Measurements from ENCODE around the gene SAT2. TPM values are rescaled to one million over a fixed set of nuclear protein-coding genes. Genes with fewer than 3 reads are reported as not detected.

Gene SAT2
- total RNA-seq, 1 donor from 2014 or later: 89.1 TPM

DNA sequence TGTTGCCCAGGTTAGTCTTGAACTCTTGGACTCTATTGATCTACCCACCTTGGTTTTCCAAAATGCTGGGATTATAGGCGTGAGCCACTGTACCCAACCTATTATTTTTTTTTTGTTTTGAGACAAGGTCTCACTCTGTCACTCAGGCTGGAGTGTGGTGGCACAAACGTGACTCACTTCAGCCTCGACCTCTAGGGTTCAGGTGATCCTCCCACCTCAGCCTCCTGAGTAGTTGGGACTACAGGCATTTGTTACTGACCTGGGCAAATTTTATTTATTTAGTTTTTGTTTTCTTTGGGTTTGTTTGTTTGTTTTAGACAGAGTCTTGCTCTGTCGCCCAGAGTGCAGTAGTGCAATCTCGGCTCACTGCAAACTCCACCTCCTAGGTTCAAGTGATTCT lies 4.0 kb downstream of the SAT2 start:
- TF ChIP-seq, protein P1, sequence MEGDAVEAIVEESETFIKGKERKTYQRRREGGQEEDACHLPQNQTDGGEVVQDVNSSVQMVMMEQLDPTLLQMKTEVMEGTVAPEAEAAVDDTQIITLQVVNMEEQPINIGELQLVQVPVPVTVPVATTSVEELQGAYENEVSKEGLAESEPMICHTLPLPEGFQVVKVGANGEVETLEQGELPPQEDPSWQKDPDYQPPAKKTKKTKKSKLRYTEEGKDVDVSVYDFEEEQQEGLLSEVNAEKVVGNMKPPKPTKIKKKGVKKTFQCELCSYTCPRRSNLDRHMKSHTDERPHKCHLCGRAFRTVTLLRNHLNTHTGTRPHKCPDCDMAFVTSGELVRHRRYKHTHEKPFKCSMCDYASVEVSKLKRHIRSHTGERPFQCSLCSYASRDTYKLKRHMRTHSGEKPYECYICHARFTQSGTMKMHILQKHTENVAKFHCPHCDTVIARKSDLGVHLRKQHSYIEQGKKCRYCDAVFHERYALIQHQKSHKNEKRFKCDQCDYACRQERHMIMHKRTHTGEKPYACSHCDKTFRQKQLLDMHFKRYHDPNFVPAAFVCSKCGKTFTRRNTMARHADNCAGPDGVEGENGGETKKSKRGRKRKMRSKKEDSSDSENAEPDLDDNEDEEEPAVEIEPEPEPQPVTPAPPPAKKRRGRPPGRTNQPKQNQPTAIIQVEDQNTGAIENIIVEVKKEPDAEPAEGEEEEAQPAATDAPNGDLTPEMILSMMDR (conservative IDR thresholded peaks at IDR 0.05): no peak
- Mint-ChIP-seq H3K36me3 (ENCODE audit: low read depth) (peaks cover 3% of the 10 kb centered on the region), H3K4me3 (no peak overlapping the region), H3K27ac (ENCODE audit: unreplicated experiment) (no peak overlapping the region), H3K4me1 (peaks cover 18% of the 10 kb centered on the region), H3K27me3 (ENCODE audit: low read depth) (no peaks in the 10 kb centered on the region), H3K9me3 (no peaks in the 10 kb centered on the region)
- no peak for DNase-seq (ENCODE audit: low read depth, low spot score)

DNA sequence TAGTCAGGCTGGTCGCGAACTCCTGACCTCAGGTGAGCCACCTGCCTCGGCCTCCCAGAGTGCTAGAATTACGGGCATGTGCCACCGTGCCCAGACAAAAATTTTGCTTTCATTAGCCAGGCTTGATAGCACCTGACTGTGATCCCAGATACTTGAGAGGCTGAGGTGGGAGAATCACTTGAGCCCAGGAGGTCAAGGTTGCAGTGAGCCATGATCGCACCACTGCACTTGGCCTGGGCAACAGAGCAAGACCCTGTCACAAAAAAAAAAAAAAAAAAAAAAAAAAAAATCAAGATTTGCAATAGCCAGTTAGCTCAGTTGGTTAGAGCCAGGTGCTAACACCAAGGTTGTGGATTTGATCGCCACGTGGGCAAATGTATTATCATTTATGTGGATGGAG lies 6.8 kb downstream of the SAT2 start:
- H3K4me3 Mint-ChIP-seq: no peak overlapping the region
- no peaks in the 10 kb centered on the region for H3K9me3 Mint-ChIP-seq
- no peak overlapping the region for H3K27ac Mint-ChIP-seq (ENCODE audit: unreplicated experiment)
- DNase-seq (ENCODE audit: low read depth, low spot score): no peak
- H3K36me3 Mint-ChIP-seq (ENCODE audit: low read depth): no peaks in the 10 kb centered on the region
- no peaks in the 10 kb centered on the region for H3K27me3 Mint-ChIP-seq (ENCODE audit: low read depth)
- TF ChIP-seq, protein P1 (conservative IDR thresholded peaks at IDR 0.05): no peak
- H3K4me1 Mint-ChIP-seq: no peaks in the 10 kb centered on the region

DNA sequence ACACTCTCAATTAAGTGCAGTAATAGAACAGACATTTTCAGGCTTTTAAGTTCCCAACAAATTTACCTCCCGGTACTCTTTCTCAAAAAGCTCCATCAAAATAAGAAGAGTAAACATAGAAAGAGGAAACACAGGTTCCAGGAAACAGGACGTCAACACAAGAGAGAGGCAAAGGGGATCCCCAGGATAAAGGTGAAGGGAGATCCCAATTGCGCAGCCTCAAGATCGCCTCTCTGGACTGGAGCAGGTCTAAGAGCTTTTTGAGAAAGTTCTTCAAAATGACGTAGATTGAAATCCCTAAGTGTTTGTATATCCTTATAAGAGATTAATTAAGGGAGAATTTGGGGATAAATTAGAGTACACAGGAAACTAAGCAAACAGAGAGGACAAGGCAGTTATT lies 9.0 kb downstream of the SAT2 start:
- Mint-ChIP-seq H3K36me3 (ENCODE audit: low read depth) (no peaks in the 10 kb centered on the region), H3K4me1 (peaks cover 10% of the 10 kb centered on the region), H3K4me3 (peak overlapping the region; percentile 9), H3K27ac (ENCODE audit: unreplicated experiment) (no peak overlapping the region), H3K27me3 (ENCODE audit: low read depth) (peaks cover 2% of the 10 kb centered on the region), H3K9me3 (no peaks in the 10 kb centered on the region)
- TF ChIP-seq, protein P1 (conservative IDR thresholded peaks at IDR 0.05): no peak
- no peak for DNase-seq (ENCODE audit: low read depth, low spot score)

DNA sequence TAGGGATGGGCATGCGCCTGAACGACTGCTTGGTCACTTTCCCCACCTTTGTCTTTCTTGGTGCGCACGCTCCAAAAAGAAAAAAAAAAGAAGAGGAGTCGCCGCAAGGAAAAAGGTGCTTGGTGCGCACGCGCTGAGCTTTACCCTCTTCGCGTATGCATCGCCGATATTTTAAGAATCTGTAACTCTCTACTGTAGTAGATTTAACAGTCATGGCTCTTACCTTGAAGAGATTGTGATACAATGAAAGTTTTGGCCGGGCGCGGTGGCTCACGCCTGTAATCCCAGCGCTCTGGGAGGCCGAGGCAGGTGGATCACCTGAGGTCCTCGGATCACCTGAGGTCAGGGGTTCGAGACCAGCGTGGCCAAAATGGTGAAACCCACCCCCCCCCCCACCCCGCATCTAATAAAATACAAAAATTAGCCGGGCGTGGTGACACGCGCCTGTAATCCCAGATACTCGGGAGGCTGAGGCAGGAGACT lies 12.3 kb downstream of the SAT2 start:
- Mint-ChIP-seq H3K36me3 (ENCODE audit: low read depth) (no peaks in the 10 kb centered on the region), H3K4me1 (peaks cover 39% of the 10 kb centered on the region), H3K9me3 (no peaks in the 10 kb centered on the region), H3K27ac (ENCODE audit: unreplicated experiment) (peak overlapping the region; percentile 84), H3K27me3 (ENCODE audit: low read depth) (peaks cover 2% of the 10 kb centered on the region), H3K4me3 (peak overlapping the region; percentile 95)
- TF ChIP-seq, protein P1 (conservative IDR thresholded peaks at IDR 0.05): no peak
- DNase-seq (ENCODE audit: low read depth, low spot score): no peak

DNA sequence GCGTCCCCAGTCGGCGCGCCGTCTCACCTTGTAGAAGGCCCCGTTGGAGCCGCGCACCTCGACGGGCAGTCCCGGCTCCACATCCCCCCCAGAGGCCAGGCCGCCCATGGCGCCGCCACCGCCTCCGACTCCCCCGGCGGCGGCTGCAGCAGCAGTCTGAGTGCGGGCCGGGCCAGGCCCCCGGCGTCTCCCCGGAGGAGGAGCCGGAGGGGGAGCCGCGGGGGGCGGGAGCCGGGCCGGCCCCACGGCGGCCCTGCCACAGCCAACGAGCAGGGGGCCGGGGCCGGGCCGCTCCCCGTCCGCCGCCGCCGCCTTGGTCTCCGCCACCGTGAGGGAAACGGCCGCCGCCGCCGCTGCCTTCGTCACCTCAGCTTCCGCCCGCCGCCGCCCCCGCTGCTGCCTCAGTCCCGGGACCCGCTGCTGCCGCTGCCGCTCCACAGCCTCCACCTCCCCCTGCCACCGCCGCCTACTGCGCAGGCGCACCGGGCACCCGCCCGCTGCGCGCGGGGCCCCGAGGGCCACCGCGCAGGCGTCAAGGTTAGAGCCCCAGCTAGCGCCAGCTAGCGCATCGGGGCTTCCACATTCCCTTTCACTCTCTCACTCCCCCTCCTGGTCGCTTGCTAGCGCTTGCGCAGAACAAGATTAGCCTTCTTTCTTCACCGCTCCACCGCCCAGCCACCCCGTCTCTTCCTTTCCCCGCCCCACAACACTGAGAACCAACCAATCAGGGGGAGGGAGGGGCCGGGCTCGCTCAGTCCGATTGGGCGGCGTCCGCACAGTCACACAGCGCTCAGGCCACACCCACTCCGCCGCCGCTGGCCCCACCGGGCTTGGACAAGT lies 13.0 kb downstream of the SAT2 start, which contains the start of gene FXR2:
Gene FXR2 (minus strand): TSS at position 473 of the 840 bp plus-strand sequence. CDS start 365 bp downstream, at position 108.
- peaks cover 42% of the 10 kb centered on the region for H3K4me1 Mint-ChIP-seq
- H3K4me3 Mint-ChIP-seq: peak within 1 kb of the TSS; percentile 95
- no peaks in the 10 kb centered on the region for H3K9me3 Mint-ChIP-seq
- no peaks in the 10 kb centered on the region for H3K36me3 Mint-ChIP-seq (ENCODE audit: low read depth)
- H3K27me3 Mint-ChIP-seq (ENCODE audit: low read depth): peaks cover 2% of the 10 kb centered on the region
- TF ChIP-seq, protein P1 (conservative IDR thresholded peaks at IDR 0.05): peak; percentile 64
- peak; percentile 98 for DNase-seq (ENCODE audit: low read depth, low spot score)
- peak within 1 kb of the TSS; percentile 84 for H3K27ac Mint-ChIP-seq (ENCODE audit: unreplicated experiment)

All from neural crest cell (in vitro differentiated cells).